HEK293T (cell line): ENCODE data around the gene GK2.

Source experiments
- ARNT ChIP-seq: fragments of 450-650 bp; IDR thresholded peaks from 2 replicates; pipeline ENCODE4 v1.6.1; 2017; ENCODE audit warnings: mild to moderate bottlenecking
- BHLHE40 ChIP-seq: fragments of 450-650 bp; IDR thresholded peaks from 2 replicates; pipeline ENCODE4 v1.6.1; 2016; ENCODE audit warnings: mild to moderate bottlenecking, moderate library complexity, borderline replicate concordance
- CTBP1 ChIP-seq: fragments of 450-650 bp; IDR thresholded peaks from 2 replicates; pipeline ENCODE4 v1.6.1; 2016; ENCODE audit warnings: borderline replicate concordance
- FOXA1 ChIP-seq: fragments of 450-650 bp; IDR thresholded peaks from 2 replicates; pipeline ENCODE4 v1.6.1; 2016; ENCODE audit warnings: mild to moderate bottlenecking
- FOXK2 ChIP-seq: fragments of 450-650 bp; IDR thresholded peaks from 2 replicates; pipeline ENCODE4 v1.6.1; 2016; ENCODE audit warnings: mild to moderate bottlenecking
- FOXM1 ChIP-seq: fragments of 450-650 bp; IDR thresholded peaks from 2 replicates; pipeline ENCODE4 v1.6.1; 2017; ENCODE audit warnings: mild to moderate bottlenecking, borderline replicate concordance
- HDGF ChIP-seq: fragments of 450-650 bp; IDR thresholded peaks from 2 replicates; pipeline ENCODE4 v1.6.1; 2017; ENCODE audit warnings: antibody characterized with exemption, borderline replicate concordance
- L3MBTL2 ChIP-seq: fragments of 450-650 bp; conservative IDR thresholded peaks from 2 replicates; pipeline ENCODE4 v1.6.1; 2016; ENCODE audit warnings: mild to moderate bottlenecking
- LEF1 ChIP-seq: fragments of 450-650 bp; IDR thresholded peaks from 2 replicates; pipeline ENCODE4 v1.6.1; 2017; ENCODE audit warnings: mild to moderate bottlenecking, borderline replicate concordance
- NFRKB ChIP-seq: fragments of 450-650 bp; IDR thresholded peaks from 2 replicates; pipeline ENCODE4 v1.6.1; 2016; ENCODE audit warnings: mild to moderate bottlenecking, moderate library complexity
- SP1 ChIP-seq: fragments of 450-650 bp; IDR thresholded peaks from 2 replicates; pipeline ENCODE4 v1.6.1; 2017
- SUZ12 ChIP-seq: fragments of 450-650 bp; IDR thresholded peaks from 2 replicates; pipeline ENCODE4 v1.6.1; 2016; ENCODE audit warnings: mild to moderate bottlenecking
- TARDBP ChIP-seq: fragments of 450-650 bp; IDR thresholded peaks from 2 replicates; pipeline ENCODE4 v1.6.1; 2016
- ZNF384 ChIP-seq: fragments of 450-650 bp; IDR thresholded peaks from 2 replicates; pipeline ENCODE4 v1.6.1; 2016

DNA sequence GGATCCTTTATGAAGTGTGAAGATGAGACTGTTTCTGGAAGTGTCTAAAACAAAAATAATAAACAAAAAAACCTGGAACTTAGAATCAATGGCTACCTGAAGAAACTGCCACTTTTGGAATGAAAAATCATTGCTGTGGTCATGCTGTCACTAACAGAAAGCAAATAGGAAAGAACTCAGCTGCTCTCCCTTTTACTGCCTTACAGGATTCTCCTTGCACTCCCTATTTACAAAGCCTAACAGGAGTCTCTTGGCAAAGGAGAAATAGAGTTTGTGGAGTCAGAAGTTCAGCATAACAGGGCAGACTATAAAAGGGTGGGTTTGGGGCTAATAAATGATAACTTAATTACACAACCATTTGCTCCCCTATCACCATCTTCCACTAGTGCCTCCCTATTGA lies 19.0 kb upstream of the GK2 start:
- no peak for TF ChIP-seq FOXM1
- no peak for TF ChIP-seq LEF1
- no peak for TF ChIP-seq ZNF384
- no peak for TF ChIP-seq FOXA1
- TF ChIP-seq FOXK2, result no peak
- TF ChIP-seq ARNT, result no peak
- TF ChIP-seq SP1, result no peak
- TF ChIP-seq SUZ12, result no peak
- no peak for TF ChIP-seq L3MBTL2
- no peak for TF ChIP-seq HDGF
- TF ChIP-seq TARDBP, result no peak
- TF ChIP-seq BHLHE40, result no peak
- no peak for TF ChIP-seq NFRKB
- TF ChIP-seq CTBP1, result no peak
